Sigmoid colon (tissue), 7 donors: ENCODE measurements around the gene IP6K3. TPM values are rescaled to one million over a fixed set of nuclear protein-coding genes. Genes with fewer than 3 reads are reported as not detected.

ENCODE experiments used
- DNase-seq: peaks from one replicate; pipeline ENCODE4 v3.0.0-alpha.2; 2019
- H3K27ac ChIP-seq, 4 donors: fragments of 200-600 bp; sonication (generic); one replicate each; pipeline ENCODE4 v1.5.1; 2016 to 2019; ENCODE audit warnings: mild to moderate bottlenecking in 1 of 4
- H3K27me3 ChIP-seq, 3 donors: fragments of 200-600 bp; sonication (generic); one replicate each; pipeline ENCODE4 v1.5.1; 2019; ENCODE audit warnings: mild to moderate bottlenecking in 1 of 3
- H3K36me3 ChIP-seq, 4 donors: fragments of 200-600 bp; sonication (generic); one replicate each; pipeline ENCODE4 v1.5.1; 2016 to 2019
- H3K4me1 ChIP-seq, 4 donors: fragments of 200-600 bp; sonication (generic); one replicate each; pipeline ENCODE4 v1.5.1; 2017 to 2019
- H3K4me3 ChIP-seq, 4 donors: fragments of 200-600 bp; sonication (generic); one replicate each; pipeline ENCODE4 v1.5.1; 2017 to 2019; ENCODE audit warnings: mild to moderate bottlenecking in 2 of 4, moderate library complexity in 1 of 4
- H3K9me3 ChIP-seq, 4 donors: fragments of 200-600 bp in 3 of 4; sonication (generic) in 3 of 4; one replicate each; pipeline versions ENCODE4 v1.5.1 to v1.6.1; 2013 to 2019
- CTCF ChIP-seq, 4 experiments: fragments of 450-650 bp in 3 of 4; fragments of 200-600 bp in 1 of 4; IDR thresholded peaks; one replicate each; pipeline ENCODE4 v1.5.1; 2016 to 2019; ENCODE audit warnings: antibody characterized with exemption in 4 of 4, mild to moderate bottlenecking in 3 of 4, moderate library complexity in 2 of 4
- EP300 ChIP-seq, 4 donors: sonication (generic); formaldehyde crosslinking; IDR thresholded peaks; one replicate each; pipeline ENCODE4 v1.6.1; 2017; ENCODE audit warnings: antibody characterized with exemption in 4 of 4
- POLR2A ChIP-seq, 2 donors: fragments of 450-650 bp; IDR thresholded peaks; one replicate each; pipeline ENCODE4 v1.6.1; 2016; ENCODE audit warnings: antibody characterized with exemption in 2 of 2, mild to moderate bottlenecking in 2 of 2, moderate library complexity in 2 of 2
- POLR2AphosphoS5 ChIP-seq, 4 donors: sonication (generic); formaldehyde crosslinking; IDR thresholded peaks; one replicate each; pipeline ENCODE4 v1.6.1; 2017; ENCODE audit warnings: antibody characterized with exemption in 4 of 4
- WGBS, 2 donors: extraction: QIAGEN DNeasy Blood & Tissue Kit; methylation state at CpG; one replicate each; pipeline ENCODE4 v1.1.7; 2013; 5-methylcytosine and 5-hydroxymethylcytosine counted together
- intact Hi-C: fragments of 100-400 bp; cut with DNase I; formaldehyde crosslinking; loops from one replicate; pipeline ENCODE4 v1.15.1; 2023
- polyA plus RNA-seq, 3 donors: library from polyadenylated mRNA; stranded (reverse); fragments of 200-250 nt; gene quantifications; one replicate each; pipeline ENCODE4 v1.2.3, GENCODE V29; 2013
- total RNA-seq, 4 donors: library from RNA; depleted of rRNA; stranded (reverse); fragments of >200 nt; gene quantifications; one replicate each; pipeline ENCODE4 v1.1.0, GENCODE V29; 2016
- donor health status: healthy with polysubstance abuse.
- donor health status: Bipolar disorder and iron deficiency.
- donor health status: healthy.

IP6K3 gene
- total and polyA plus RNA-seq, 7 donors: 0.46 to 10.3 (median 4.9) TPM

- no peak for TF ChIP-seq POLR2A (IDR thresholded peaks at IDR 0.05)
- no peak for TF ChIP-seq EP300 (IDR thresholded peaks at IDR 0.05)
- no peak for TF ChIP-seq CTCF (IDR thresholded peaks at IDR 0.05)
- TF ChIP-seq POLR2AphosphoS5 (IDR thresholded peaks at IDR 0.05): no peak
- H3K9me3 ChIP-seq: no peaks in the 10 kb centered on the region
- no peak for DNase-seq
- peaks cover 0 to 51% (median 8%) of the 10 kb centered on the region in 4 donors for H3K36me3 ChIP-seq
- H3K4me1 ChIP-seq: peaks cover 0 to 14% (median 3%) of the 10 kb centered on the region in 4 donors
- no peak overlapping the region for H3K4me3 ChIP-seq
- H3K27ac ChIP-seq: no peak overlapping the region
- intact Hi-C loops: no loop called here
- 89 to 93% methylated on average over 15 of the region's 15 CpGs for WGBS, 2 donors
- no peaks in the 10 kb centered on the region for H3K27me3 ChIP-seq
Observed at GRCh38 chr6:33737267-33738026, 9.3 kb downstream of the IP6K3 start.

GRCh38 chr6:33735216-33735615 lies 11.5 kb downstream of the IP6K3 start:
- no peak overlapping the region for H3K27ac ChIP-seq
- no peaks in the 10 kb centered on the region for H3K27me3 ChIP-seq
- no peaks in the 10 kb centered on the region for H3K9me3 ChIP-seq
- H3K4me3 ChIP-seq: no peak overlapping the region
- TF ChIP-seq CTCF (IDR thresholded peaks at IDR 0.05) (no peak), EP300 (IDR thresholded peaks at IDR 0.05) (no peak), POLR2A (IDR thresholded peaks at IDR 0.05) (no peak), POLR2AphosphoS5 (IDR thresholded peaks at IDR 0.05) (no peak)
- intact Hi-C loops: no loop called here
- peaks cover 0 to 7% (median 3%) of the 10 kb centered on the region in 4 donors for H3K4me1 ChIP-seq
- DNase-seq: no peak
- 88 to 89% methylated on average over 18 of the region's 18 CpGs for WGBS, 2 donors
- H3K36me3 ChIP-seq: peaks cover 0 to 69% (median 8%) of the 10 kb centered on the region in 4 donors

- no peak for TF ChIP-seq POLR2A (IDR thresholded peaks at IDR 0.05)
- no peak for TF ChIP-seq EP300 (IDR thresholded peaks at IDR 0.05)
- TF ChIP-seq CTCF (IDR thresholded peaks at IDR 0.05): no peak
- DNase-seq: no peak
- no peaks in the 10 kb centered on the region for H3K27me3 ChIP-seq
- no peaks in the 10 kb centered on the region for H3K9me3 ChIP-seq
- peaks cover 0 to 72% (median 8%) of the 10 kb centered on the region in 4 donors for H3K36me3 ChIP-seq
- WGBS, 2 donors: 95 to 96% methylated on average over 8 of the region's 8 CpGs
- no peak overlapping the region for H3K27ac ChIP-seq
- intact Hi-C loops: no loop called here
- no peak overlapping the region for H3K4me3 ChIP-seq
- no peaks in the 10 kb centered on the region for H3K4me1 ChIP-seq
Observed at GRCh38 chr6:33733709-33734007, 13.0 kb downstream of the IP6K3 start.

- no peaks in the 10 kb centered on the region for H3K4me1 ChIP-seq
- no peak for TF ChIP-seq EP300 (IDR thresholded peaks at IDR 0.05)
- no peak for TF ChIP-seq CTCF (IDR thresholded peaks at IDR 0.05)
- no peak for TF ChIP-seq POLR2AphosphoS5 (IDR thresholded peaks at IDR 0.05)
- TF ChIP-seq POLR2A (IDR thresholded peaks at IDR 0.05): no peak
- intact Hi-C loops: no loop called here
Observed at GRCh38 chr6:33732817-33733708, 13.6 kb downstream of the IP6K3 start.

More at GRCh38 chr6:33732817-33733708, 13.6 kb downstream of the IP6K3 start:
- 91 to 93% methylated on average over 13 of the region's 13 CpGs for WGBS, 2 donors
- DNase-seq: no peak
- Histone ChIP-seq H3K27me3 (no peaks in the 10 kb centered on the region), H3K36me3 (peaks cover 0 to 66% (median 8%) of the 10 kb centered on the region in 4 donors), H3K9me3 (no peaks in the 10 kb centered on the region), H3K27ac (no peak overlapping the region), H3K4me3 (no peak overlapping the region)
